A673 (cell line): ENCODE measurements around the gene SPIB. TPM values are rescaled to one million over a fixed set of nuclear protein-coding genes. Genes with fewer than 3 reads are reported as not detected.

ENCODE experiments used
- BruUV-seq: library from RNA; stranded (reverse); fragments of 400-500 nt; replicated peaks from 2 replicates; lab custom pipeline; 2021; lab: Mats Ljungman, UMichigan
- CTCF ChIA-PET: fragments of 300-600 bp; sonication (Branson Sonifier 250); formaldehyde crosslinking; loops from one replicate; lab custom pipeline; 2022; ENCODE audit warnings: antibody characterized with exemption; lab: Charles Lee
- POLR2A ChIA-PET: fragments of 300-600 bp; sonication (Branson Sonifier 250); formaldehyde crosslinking; loops from one replicate; lab custom pipeline; 2022; ENCODE audit warnings: antibody characterized with exemption; ENCODE audit not compliant: low non-redundant PET; lab: Charles Lee
- DNase-seq: peaks from one replicate; pipeline ENCODE4 v3.0.0-alpha.2; 2015; ENCODE audit warnings: low spot score
- H3K27ac ChIP-seq: fragments of 200-600 bp; sonication (generic); 2 replicates; pipeline ENCODE4 v1.5.1; 2016; ENCODE audit warnings: mixed run types, low read depth, mild to moderate bottlenecking, mixed read lengths, antibody characterized with exemption, low read length; ENCODE audit not compliant: poor library complexity, severe bottlenecking
- H3K27me3 ChIP-seq: fragments of 200-600 bp; sonication (generic); replicated peaks from 2 replicates; pipeline ENCODE4 v1.6.1; 2017; ENCODE audit warnings: mixed run types, low read depth, mild to moderate bottlenecking, mixed read lengths, antibody characterized with exemption, low read length; ENCODE audit not compliant: insufficient read depth, poor library complexity
- H3K36me3 ChIP-seq: fragments of 200-600 bp; sonication (generic); 2 replicates; pipeline ENCODE4 v1.6.1; 2016; ENCODE audit warnings: mixed run types, mild to moderate bottlenecking, mixed read lengths, antibody characterized with exemption, low read length; ENCODE audit not compliant: insufficient read depth, poor library complexity, severe bottlenecking
- H3K4me1 ChIP-seq: fragments of 200-600 bp; sonication (generic); 2 replicates; pipeline ENCODE4 v1.6.1; 2017; ENCODE audit warnings: mixed run types, mild to moderate bottlenecking, mixed read lengths, antibody characterized with exemption, low read length; ENCODE audit not compliant: insufficient read depth, poor library complexity, severe bottlenecking
- H3K4me3 ChIP-seq: fragments of 200-600 bp; sonication (generic); 2 replicates; pipeline ENCODE4 v1.5.1; 2016; ENCODE audit warnings: low read depth, mixed run types, mild to moderate bottlenecking, mixed read lengths, low read length; ENCODE audit not compliant: poor library complexity, severe bottlenecking
- H3K9me3 ChIP-seq: fragments of 200-600 bp; sonication (generic); 2 replicates; pipeline ENCODE4 v1.6.1; 2016; ENCODE audit warnings: mixed run types, low read depth, mild to moderate bottlenecking, mixed read lengths, antibody characterized with exemption, low read length; ENCODE audit not compliant: poor library complexity, severe bottlenecking
- CTCF ChIP-seq: fragments of 300-800, 200-600 bp; sonication (generic); conservative IDR thresholded peaks from 2 replicates; pipeline ENCODE4 v1.5.1; 2017; ENCODE audit warnings: low read depth, mild to moderate bottlenecking, antibody characterized with exemption, low read length, moderate library complexity, mixed read lengths
- EZH2 ChIP-seq: fragments of 200-600 bp; sonication (generic); IDR thresholded peaks from 2 replicates; pipeline ENCODE4 v1.6.1; 2017; ENCODE audit warnings: borderline replicate concordance, low read depth, mild to moderate bottlenecking, mixed read lengths, antibody characterized with exemption, low read length; ENCODE audit not compliant: poor library complexity, severe bottlenecking
- intact Hi-C: fragments of 100-400 bp; cut with micrococcal nuclease; formaldehyde crosslinking; loops from one replicate; pipeline ENCODE4 v1.10.0; 2022; ENCODE audit not compliant: unreplicated experiment
- total RNA-seq: library from RNA; stranded (reverse); gene quantifications from 2 replicates; pipeline ENCODE4 v1.2.3, GENCODE V29; 2021

The SPIB gene
- total RNA-seq, 1 experiment from 2014 or later: 0.75 TPM

DNA sequence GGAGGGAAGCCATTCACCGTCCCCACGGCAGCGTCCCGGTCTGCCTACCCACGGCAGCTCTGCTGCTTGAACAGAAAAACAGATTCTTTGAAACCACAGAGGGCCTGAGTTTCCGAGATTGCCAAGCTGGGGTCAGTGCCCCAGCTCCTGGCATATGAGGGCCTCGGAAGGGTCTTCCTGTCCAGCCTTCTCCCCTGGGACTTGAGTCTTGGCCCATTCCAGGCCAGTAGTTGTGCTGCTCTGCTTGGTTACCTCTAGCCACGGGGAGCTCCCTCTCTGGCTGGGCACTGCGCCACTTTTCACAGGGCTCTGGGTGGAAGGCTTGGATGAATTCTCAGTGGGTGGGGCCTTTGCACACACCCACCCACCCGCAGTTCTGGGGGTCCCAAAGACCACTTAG, 8.6 kb upstream of the SPIB start:
- no TSS peak for BruUV-seq
- Histone ChIP-seq H3K9me3 (no peaks in the 10 kb centered on the region), H3K4me3 (no peak overlapping the region), H3K27me3 (no peaks in the 10 kb centered on the region), H3K4me1 (no peaks in the 10 kb centered on the region), H3K27ac (no peak overlapping the region), H3K36me3 (peaks cover 36% of the 10 kb centered on the region)
- ChIA-PET POLR2A (no interaction called here), CTCF (interaction anchor here (0.6 kb wide), 1 partner anchor 12 kb away, joined by 9 read pairs; no protein-coding TSS in a partner anchor)
- DNase-seq: no peak
- intact Hi-C loops: no loop called here
- no peak for TF ChIP-seq CTCF
- TF ChIP-seq EZH2: no peak

DNA sequence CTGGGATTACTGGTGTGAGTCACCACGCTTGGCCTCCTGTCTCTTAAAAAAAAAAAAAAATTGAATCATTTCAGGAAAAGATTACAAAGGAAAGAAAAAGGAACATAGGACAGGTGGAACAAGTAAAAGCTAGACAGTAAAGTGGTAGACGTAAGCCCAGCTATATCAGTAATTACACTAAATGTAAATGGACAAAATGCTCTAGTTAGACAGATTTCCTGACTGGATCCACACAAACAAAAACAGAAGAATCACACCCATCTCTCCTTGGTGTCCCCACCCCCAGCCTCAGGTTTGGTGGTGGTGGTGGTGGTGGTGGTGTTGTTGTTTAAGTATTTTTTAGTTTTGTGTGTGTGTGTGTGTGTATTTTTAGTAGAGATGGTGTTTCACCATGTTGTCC, 6.3 kb upstream of the SPIB start:
- no peak for DNase-seq
- no peak overlapping the region for H3K4me3 ChIP-seq
- no peaks in the 10 kb centered on the region for H3K27me3 ChIP-seq
- H3K36me3 ChIP-seq: peaks cover 22% of the 10 kb centered on the region
- intact Hi-C loops: no loop called here
- no peaks in the 10 kb centered on the region for H3K4me1 ChIP-seq
- TF ChIP-seq EZH2 (no peak), CTCF (no peak)
- no peak overlapping the region for H3K27ac ChIP-seq
- POLR2A ChIA-PET: no interaction called here
- no peaks in the 10 kb centered on the region for H3K9me3 ChIP-seq
- CTCF ChIA-PET: no interaction called here
- no TSS peak for BruUV-seq

DNA sequence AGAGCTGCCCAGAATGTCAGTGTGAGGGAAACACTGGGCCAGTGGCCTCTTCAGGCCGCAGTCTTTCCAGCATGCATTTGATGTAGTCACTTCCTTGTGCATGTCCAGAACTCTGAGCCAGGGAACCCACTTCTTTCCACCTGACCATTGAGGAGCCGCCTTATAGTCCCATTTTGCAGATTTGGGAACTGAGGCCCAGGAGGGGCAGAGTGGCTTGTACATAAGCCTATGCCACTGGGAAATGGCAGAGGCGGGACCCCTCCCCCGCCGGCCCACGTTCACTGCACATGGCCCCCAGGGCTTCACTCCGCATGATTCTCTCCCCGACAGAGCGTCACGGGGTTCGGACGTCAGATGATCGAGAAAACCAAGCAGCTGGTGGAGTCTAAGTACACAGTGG, 5.6 kb upstream of the SPIB start:
- Histone ChIP-seq H3K27me3 (no peaks in the 10 kb centered on the region), H3K4me3 (no peak overlapping the region), H3K27ac (no peak overlapping the region), H3K36me3 (peaks cover 22% of the 10 kb centered on the region), H3K4me1 (no peaks in the 10 kb centered on the region), H3K9me3 (no peaks in the 10 kb centered on the region)
- no peak for DNase-seq
- intact Hi-C loops: no loop called here
- TF ChIP-seq CTCF (no peak), EZH2 (no peak)
- POLR2A ChIA-PET: no interaction called here
- no TSS peak for BruUV-seq
- CTCF ChIA-PET: no interaction called here
